Measurements from ENCODE around the gene RMND1.
"Not testable (repeated sequence)": the region's sequence is repeated elsewhere in the genome, so short reads cannot be mapped to it uniquely, and the experiment has no call there.

The RMND1 gene, protein sequence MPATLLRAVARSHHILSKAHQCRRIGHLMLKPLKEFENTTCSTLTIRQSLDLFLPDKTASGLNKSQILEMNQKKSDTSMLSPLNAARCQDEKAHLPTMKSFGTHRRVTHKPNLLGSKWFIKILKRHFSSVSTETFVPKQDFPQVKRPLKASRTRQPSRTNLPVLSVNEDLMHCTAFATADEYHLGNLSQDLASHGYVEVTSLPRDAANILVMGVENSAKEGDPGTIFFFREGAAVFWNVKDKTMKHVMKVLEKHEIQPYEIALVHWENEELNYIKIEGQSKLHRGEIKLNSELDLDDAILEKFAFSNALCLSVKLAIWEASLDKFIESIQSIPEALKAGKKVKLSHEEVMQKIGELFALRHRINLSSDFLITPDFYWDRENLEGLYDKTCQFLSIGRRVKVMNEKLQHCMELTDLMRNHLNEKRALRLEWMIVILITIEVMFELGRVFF

DNA sequence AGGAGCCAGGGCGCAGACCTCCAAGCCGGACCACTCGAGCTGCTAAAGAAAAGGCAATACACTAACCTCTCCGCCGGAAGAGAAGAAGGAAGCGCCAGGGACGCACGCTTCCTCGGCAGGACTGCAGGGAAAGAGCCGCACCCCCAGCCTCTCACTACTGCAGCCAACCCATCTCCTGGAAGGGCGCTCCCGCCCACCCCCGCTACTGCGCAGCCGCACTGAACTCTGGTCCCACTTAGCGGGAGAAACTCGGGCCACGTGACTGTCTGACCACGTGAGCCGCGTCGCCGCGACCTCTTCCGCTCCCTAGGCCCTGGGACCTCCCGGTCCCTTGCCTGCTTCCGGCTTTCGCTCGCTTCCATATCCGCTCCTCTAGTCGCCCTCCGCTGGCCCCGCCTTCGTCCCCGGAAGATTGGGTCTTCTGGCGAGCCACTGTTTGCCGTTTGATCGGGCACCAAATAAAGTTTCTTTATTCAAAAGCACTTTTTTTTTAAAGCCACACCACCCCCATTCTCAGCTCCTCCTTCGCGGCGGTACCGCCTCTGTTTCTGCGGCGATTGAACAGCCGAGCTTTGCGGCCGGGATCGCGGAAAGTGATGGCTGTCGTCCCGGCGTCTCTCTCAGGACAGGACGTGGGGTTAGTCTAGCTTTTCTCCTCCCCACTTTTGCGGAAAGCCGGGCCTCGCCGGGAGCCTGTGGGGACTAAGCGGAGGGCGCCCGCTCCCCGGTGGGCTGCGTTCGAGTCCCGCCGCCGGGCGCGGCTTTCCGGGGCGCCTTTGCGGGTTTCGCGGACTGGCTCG, at the start of gene RMND1:
TSS of gene RMND1 (minus strand) at position 177 of the 800 bp plus-strand sequence. CDS start 6,315 bp downstream, outside the sequence.
- peak; percentile 92 to 100 (median 99) for DNase-seq

DNA sequence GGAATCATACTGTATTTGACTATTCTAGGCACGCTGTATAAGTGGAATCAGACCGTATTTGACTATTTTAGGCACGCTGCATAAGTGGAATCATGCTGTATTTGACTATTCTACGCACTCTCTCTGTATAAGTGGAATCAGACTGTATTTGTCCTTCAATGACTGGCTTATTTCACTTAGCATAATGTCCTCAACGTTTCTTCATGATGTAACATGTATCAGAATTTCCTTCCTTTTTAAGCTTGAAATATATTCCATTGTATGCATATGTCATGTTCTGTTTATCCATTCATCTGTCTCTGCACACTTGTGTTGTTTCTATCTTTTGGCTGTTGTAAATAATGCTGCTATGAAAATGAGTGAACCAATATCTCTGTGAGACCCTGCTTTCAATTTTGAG, 47.6 kb upstream of the RMND1 start:
- DNase-seq: no peak

DNA sequence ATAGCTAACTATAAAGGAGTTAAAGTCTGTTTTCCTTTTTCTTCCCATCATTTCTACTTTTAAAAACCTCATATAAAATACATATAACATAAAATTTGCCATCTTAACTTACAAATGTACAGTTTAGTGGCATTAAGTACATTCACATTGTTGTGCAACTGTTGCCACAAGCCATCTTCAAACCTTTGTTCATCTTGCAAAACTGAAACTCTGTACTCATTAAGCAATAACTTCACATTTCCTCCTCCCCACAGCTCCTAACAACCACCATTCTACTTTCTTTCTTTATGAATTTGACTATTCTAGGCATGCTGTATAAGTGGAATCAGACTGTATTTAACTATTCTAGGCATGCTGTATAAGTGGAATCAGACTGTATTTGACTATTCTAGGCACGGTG, 46.4 kb upstream of the RMND1 start:
- DNase-seq: no peak

DNA sequence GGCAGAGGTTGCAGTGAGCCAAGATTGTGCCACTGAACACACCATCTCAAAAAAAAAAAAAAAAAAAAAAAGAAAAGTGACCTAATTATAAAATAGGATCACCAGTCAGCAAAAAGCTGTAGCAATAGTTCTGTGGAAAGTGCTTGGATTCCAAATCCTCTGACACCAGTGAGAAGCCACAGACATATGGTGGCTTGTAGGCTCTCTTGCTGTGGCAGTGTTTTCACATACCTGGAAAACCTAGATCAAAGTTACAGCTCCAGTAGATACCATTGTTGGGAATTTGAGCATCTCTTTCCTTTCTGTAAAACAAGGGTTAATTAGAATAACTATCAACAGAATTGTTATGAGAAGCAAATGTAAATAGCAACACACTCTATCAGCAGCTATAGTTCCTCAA, 46.0 kb upstream of the RMND1 start:
- DNase-seq: no peak

DNA sequence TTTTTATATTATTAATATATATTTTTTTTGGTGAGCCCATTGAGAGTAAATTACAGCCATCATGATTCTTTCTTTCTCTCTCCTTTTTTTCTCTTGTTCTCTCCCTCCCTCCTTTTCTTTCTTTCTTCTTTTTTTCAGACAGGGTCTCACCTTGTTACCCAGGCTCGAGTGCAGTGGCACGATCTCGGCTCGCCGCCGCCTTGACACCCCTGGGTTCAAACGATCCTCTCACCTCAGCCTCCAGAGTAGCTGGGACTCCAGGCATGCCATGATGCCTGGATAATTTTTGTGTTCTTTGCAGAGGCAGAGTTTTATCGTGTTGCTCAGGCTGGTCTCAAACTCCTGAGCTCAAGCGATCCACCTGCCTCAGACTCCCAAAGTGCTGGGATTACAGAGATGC, 43.5 kb upstream of the RMND1 start:
- DNase-seq: no peak

DNA sequence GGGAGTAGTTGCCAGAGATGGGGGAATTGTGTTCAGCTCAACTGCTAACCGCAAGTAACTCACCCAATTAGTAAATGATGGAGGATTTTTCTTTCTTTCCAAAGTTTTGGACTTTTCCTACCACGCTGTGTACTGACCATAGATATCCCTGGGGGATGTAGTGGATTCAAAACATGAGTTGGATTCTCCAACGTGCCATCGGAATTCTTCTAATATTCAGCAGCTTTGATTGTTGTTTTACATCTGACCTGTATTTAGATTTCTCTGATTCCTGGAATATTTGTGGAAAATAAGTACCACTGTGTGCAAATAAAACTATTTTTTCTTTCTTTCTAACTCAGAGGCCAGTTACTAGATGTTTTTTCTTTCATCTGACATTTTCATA, 43.0 kb upstream of the RMND1 start:
- DNase-seq: no peak

DNA sequence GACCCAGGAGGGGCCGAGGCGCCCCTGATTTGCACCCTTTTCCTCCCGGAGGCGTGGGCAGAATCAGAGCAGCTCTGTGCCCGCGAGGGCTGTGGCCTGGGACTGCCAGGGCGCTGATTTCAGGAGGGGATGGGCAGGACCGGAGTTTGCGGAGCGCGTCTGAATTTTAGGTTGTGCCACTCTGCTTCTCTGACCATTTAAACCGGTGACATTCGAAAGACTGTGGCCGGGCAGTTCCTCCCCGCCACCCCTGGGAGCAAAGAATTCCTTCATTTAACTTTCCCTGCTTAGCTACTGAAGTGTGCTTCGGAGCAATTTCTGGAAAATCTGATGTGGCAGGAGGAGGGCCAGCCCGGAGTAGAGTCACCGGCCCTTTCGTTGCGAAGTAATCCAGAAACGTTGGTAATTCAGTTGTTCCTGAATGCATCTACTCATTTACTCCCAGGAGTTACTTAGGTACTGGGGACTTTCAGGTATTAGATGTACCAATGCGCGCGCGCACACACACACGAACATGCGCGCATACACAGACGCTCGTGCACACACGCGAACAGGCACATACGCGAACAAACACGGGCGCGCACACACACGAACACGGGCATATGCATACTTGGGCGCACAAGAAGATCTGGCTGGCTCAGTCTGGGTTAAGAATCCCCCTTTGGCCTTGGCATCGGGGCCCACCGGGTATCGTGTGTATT, 42.5 kb upstream of the RMND1 start:
- DNase-seq: peak in 32 of 56 donors; percentile 3 to 75 (median 30)

DNA sequence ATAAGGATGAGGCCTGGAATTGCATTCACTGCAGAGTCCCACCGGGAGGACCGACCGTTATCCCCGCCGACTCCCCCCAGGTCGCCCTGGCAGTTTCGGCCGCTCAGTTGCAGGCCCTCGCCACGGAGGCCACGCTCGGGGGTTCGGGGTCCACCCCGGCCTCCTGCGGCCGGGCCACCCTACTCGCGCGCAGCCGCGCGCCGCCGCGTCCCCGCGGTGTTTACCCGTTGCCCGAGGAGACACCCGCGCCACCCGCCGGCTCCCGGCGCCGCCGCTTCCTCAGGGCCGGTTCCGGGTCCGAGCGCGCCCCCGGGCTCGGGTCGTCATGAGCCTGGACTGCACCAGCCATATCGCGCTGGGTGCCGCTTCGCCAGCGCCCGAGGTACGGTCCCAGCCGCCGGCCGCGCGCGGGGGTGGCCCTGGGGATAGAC, 41.9 kb upstream of the RMND1 start, which contains the start of gene CCDC170:
TSS of gene CCDC170 (plus strand) at position 214 of the 431 bp plus-strand sequence. CDS start at position 326, 112 bp downstream.
- peak in 21 of 56 donors; percentile 6 to 52 (median 21) for DNase-seq

DNA sequence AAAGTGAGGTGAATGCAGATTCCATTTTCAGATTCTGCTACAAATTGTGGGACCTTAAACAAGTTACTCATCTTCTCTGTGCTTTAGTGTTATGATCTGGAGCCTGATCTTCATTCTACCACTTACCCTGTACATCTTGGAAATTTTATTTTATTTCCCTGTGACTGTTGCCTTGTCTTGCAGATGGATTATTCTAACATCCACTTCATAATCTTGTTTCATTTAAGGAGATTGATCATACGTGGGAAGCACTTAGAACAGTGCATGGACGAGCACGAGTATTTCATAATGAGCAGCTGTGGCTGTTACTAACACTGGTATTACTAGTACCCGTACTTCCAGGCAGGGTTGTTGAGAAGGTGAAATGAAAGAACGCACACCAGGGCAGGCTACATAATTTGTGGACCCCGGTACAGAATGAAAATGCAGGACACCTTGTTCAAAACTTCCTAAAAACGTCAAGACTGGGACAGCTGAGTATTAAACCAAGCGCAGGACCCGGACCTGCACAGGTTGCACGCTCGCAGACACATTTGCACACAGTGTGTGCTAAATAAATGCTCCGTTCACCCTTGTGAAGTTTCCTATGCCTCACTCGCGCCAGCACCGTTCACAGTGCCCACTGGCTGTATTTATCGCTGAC, 41.4 kb upstream of the RMND1 start:
- DNase-seq: peak in 2 of 56 donors; percentile 7 to 34

DNA sequence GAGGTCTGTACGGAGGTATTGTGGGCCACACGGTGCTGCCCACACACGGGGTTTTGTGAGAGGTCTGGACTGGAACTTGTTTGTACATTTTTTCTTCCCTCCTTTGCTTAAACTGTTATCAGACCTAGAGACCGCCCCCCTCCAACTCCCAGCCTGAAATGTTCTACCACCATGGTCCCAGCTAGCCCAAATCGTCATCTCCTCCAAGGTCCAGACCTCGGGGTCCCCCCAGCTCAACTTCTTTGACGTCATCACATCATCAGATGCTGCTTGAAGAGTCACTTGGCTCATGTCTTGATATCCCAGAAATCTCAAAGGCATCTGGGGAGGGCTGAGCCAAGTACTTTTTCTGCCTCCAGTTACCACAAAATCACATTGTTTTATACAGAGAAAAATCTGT, 39.1 kb upstream of the RMND1 start:
- no peak for DNase-seq

DNA sequence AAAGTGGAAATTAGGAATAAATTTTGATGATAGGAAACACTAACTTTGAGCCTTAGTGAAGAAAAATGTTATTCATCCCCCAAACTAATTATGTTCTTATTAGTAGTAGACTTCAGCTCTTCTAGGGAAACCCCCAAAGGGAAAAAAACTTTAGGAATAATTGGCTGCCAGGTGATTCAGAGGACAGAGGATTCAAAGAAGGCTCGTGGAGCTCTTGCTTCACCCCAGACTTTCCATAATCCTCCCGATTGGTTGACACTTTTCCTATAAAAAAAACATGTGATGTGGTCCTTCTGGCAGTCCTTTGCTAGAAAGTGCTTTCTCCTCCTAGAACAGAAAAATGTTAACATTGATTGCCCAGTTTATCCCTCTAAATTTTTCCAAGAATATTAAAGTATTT, 36.3 kb upstream of the RMND1 start:
- no peak for DNase-seq

DNA sequence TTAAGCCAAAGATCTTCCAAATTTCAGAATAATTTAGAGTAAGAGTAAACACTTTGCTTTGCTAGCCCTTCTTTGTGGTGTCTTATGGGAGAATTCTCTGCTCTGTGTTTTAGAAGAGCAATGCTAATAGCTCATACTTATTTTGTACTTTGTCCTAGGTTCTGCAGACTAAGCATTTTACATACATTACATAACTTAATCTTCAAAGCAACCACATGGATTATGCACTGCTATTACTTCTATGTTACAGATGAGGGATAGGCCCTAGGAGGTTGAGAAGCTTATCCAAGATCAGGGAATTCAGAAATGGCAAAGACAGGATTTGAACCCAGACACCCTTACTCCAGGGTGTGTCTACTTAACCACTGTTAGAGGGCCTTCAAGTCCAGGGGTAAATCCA, 32.1 kb upstream of the RMND1 start:
- no peak for DNase-seq

DNA sequence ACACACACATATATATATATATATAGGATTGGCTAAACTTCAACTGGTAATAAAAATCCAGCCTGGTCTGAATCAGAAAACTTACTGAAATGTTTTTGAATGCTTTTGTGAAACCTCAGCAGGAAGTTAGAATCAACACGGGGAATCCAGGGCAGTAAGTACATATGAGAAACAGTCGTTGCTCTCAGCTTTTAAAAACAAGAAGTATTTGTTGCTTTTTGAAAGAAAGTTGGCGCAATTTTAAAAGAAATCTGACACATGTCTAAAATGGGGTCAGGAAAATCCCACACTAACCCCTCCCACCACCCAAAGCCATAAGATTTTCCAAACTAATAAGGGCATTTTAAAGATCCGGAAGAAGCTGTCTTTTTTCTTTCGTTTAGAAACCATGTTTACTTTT, 30.4 kb upstream of the RMND1 start:
- no peak for DNase-seq

DNA sequence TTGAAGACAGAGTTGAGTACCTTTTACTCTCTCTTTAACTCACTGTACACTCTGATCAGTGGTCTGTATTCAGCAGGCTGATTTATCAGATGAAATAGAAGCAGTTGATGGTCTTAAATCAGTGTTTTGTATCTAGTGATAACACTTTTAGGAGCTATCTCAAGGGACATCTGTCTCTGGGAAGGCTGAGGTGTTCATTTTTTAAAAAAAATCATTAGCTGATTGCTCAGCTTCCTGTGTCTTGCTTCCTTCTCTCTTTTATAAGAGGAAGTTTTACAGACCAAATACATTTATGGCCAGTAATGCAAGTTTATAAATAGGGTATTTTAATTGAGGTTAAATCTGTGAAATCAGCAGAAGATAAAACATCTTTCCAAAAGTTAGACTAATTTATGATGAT, 29.9 kb upstream of the RMND1 start:
- DNase-seq: no peak

DNA sequence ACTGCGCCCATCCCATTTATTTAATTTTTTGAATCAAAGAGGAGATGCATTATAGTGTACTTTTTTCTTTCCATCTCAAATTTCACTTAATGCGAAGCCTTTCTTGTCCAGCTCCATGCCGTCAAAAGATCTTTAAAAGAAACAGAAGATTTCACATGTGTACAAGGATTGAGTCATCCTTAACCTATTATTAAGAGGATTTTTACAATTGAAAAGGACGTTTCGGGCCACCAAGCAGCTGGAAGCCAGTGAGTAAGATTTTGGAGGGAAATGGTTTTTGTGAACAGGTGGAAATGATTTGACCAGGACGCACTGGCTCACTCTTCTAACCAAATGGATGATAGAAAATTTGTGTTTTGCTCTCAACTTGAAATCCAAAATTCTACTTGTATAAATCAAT, 26.7 kb upstream of the RMND1 start:
- DNase-seq: no peak

DNA sequence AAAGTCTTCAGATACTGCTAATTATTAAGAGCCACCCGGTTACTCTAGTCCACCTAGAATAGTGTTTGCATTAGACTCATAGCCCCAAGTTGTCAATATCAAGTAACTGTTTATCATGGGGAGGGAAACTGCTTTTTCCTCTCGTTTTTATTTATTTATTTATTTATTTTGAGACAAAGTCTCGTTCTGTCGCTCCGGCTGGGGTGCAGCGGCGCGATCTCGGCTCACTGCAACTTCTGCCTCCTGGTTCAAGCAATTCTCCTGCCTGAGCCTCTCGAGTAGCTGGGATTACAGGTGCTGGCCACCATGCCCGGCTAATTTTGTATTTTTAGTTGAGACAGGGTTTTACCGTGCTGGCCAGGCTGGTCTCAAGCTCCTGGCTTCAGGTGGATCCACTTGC, 25.8 kb upstream of the RMND1 start:
- DNase-seq: no peak

DNA sequence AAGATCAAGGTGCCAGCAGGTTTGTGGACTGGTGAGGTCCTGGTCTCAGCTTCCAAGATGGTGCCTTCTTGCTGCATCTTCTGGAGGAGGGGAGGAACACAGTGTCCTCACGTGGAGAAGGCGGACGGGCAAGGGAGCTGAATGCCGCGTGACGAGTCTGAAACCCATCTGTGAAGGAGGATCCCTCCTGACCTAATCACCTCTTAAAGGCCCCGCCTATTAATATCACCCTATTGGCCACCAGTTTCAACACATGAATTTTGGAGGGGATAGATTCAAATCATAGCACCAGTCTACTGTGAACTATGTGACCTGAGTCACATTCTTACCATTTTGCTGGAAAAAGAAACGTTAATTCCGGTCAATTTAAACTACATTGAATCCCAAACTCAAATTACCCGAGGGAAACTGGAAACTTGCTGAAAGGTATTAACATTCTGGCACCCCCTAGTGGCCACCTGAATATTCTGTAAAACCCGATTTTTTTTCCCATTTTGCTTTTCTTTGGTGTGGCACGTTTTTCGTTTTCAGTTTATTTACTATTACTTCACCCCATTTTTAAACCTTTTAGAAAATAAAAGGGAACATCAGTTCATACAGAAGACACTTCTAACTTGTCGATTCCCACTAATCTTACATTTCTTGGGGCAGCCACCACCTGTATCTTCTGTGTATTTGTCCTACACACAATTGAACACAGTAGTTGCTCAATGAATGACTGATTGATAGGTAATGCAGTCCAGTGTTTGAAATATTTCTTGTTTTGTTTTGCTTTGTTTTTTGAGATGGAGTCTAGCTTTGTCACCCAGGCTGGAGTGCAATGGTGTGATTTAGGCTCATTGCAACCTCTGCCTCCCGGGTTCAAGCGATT, 24.0 kb upstream of the RMND1 start:
- DNase-seq: peak in 7 of 56 donors; percentile 2 to 37 (median 7)

DNA sequence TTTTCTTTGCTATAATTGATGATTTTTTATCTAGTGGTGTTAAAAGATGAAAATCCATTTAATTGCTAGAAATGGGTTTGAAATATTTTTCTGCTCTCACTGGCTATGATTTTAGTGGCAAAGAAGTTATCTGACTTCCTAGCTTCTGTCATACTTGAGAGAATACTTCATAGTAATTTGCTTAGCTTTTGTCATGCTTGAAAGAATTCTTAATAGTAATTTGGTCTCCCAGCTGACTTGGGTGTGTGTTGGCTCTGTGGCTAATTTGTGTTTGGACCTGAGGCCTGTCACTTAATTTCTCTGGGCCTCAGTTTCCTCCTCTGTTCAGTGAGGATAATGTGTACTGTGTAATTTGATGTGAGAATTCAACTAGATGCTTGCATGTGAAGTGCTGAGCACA, 12.8 kb upstream of the RMND1 start:
- DNase-seq: no peak

DNA sequence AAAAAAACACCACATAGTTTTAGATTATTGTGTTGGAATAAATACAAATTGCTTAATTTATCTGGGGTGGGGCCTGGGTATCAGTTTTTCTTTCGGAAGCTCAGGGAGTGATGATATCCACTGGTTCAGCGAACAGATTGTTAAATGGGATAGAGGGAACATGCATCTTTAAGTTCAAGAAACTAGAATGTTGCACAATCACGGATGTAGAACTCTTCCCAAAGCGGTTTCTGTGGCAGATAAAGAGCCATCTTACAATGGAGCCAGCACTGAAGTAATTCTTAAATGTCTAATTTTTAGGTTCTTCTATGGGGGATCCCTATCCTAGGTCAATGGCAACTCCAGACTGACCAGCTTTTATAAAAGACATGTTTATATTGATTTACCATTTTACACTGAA, 9.7 kb upstream of the RMND1 start:
- DNase-seq: no peak

DNA sequence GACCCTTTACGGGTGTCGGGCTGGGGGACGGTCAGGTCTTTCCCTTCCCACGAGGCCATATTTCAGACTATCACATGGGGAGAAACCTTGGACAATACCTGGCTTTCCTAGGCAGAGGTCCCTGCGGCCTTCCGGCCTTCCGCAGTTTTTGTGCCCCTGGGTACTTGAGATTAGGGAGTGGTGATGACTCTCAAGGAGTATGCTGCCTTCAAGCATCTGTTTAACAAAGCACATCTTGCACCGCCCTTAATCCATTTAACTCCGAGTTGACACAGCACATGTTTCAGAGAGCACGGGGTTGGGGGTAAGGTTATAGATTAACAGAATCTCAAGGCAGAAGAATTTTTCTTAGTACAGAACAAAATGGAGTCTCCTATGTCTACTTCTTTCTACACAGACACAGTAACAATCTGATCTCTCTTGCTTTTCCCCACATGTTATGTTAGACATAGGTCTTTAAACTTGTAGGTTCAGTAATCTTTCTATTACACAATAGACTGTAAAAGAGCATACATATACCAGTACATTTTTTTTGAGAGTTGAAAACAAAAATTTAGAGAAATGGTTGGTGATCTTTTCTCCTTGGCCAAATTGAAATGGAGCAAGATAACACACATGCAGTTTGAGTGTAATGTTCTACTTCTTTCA, 3.9 kb upstream of the RMND1 start:
- not testable (repeated sequence) for DNase-seq
